ENCODE measurements around the gene CACNA2D2. TPM values are rescaled to one million over a fixed set of nuclear protein-coding genes. Genes with fewer than 3 reads are reported as not detected.

The CACNA2D2 gene
- total RNA-seq, 1 donor from 2014 or later = 0.24 TPM

- DNase-seq (ENCODE audit: low spot score) = no peak
Measured at GRCh38 chr3:50327129-50327528, 176.3 kb downstream of the CACNA2D2 start.

- no peak for DNase-seq (ENCODE audit: low spot score)
Measured at GRCh38 chr3:50326182-50326541, 177.3 kb downstream of the CACNA2D2 start.

GRCh38 chr3:50325497-50326181 lies 177.8 kb downstream of the CACNA2D2 start:
- no peak for DNase-seq (ENCODE audit: low spot score)

DNA sequence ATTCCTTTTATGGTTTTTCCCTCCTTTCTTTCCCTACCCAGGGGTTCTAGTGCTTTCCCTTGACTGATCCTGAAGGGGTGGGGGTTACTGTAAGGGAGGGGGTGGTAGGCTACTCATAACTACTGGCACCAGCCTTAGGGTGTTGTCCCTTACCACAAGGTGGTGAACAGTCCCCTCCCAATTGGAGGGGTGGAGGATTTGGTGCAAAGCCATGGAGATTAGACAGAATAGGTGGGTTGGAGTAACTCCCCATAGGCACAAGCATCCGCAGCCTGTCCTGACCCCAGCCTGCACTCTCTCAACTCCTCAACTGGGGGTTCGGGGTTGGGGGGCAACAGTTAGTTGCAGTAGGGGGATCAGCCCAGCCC lies 178.3 kb downstream of the CACNA2D2 start:
- no peak for DNase-seq (ENCODE audit: low spot score)

DNA sequence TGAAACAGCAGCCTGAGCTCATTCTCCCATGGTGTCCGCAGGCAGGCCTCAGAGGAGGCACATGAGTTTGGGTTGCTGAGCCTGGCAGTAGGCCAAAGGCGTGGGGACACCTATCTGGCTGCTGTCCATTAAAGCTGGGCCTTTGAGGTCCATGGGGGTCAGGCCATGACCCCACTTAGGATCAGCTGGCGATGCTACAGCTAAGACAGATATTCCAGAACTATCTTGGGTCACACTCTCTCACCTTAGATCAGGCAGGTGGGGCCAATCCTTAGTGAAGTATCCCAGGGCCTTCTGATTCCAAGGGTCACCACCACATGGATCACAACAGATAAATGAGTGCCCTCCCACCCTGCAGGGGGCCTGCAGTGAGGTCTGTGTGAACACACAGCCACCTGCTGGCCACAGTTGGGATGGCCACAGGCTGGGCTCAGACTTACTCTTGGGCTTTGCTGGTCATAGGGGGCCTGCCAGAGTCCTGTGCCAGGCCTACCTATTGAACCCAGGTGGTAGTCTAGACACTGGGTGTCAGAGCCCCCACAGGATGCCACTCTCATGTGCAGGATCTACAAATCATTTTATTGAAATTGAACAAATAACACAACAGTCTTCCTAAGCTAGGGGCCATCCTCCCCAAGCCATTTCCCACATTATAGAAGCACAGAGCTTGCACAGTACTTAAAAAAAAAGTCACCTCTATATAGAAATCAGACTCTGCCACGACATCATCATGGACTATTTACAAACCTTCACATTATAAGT lies 178.9 kb downstream of the CACNA2D2 start:
- DNase-seq (ENCODE audit: low spot score) = peak; percentile 65

DNA sequence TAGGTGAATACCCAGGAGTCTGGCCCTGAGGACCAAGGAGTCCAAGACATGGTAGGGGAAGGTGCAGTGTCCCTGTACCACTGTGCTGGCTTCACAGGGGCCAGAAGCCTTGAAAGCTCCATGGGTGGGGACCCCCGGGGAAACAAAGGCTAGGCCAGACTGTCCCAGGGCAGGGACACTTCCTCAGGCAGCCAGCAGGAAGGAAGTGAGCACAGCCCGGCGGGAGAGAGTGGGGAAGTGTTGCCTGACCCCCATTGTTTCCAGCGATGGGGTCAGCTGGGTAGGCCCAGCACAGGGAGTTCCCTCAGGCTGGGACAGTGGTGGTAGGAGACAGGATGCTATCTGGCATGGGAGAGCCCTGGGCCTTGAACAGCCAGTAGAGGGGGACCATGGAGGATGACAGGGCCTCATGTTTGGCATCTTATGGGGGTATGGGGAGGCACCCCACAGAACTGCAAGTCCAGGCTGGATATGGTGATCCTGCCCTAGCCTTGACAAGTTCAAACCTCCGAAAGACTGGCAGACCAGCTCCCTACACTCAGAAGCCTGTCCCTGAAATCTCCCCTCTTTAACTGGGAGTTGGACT lies 179.7 kb downstream of the CACNA2D2 start:
- DNase-seq (ENCODE audit: low spot score) = no peak

GRCh38 chr3:50323092-50323600 lies 180.3 kb downstream of the CACNA2D2 start:
- no peak for DNase-seq (ENCODE audit: low spot score)

DNA sequence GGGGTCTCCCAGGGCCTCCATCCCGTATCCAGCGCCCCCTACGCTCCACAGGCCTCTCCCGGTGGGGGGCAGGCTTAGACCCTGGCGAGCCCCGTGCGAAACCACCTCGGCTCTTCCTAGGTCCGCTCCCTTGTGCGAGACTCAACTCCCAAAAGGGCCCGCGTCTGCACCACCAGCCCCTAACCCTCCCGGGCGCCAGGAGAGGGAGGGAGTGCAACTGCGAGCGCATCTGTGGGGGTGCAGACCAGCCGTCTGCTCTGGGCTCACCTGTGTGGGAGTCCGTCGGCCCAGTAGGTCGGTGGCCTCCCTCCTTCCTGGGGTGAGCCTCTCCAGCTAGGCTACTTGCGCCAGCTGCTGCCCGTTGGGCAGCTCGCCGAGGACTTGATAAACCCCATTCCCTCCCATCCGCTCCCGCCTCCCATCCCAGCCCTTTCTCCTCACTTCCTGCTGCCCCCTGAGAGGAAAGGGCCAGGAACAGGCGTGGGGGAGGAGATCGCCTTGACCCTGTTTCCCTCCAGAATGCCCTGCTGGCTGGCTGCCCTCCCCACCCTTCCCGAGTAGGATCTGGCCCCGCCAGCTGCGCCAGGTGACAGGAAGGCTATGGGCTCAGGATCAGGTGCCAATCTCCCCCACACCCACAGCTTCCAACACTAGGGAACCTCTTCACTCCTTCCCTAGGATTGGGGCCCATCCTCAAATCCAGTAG lies 180.9 kb downstream of the CACNA2D2 start, which contains the start of gene HYAL2:
Gene HYAL2, minus strand, starts transcription at position 360 of the 706 bp plus-strand sequence. CDS start 2,256 bp downstream, outside the sequence.
- DNase-seq (ENCODE audit: low spot score) = no peak

GRCh38 chr3:50322115-50322385 lies 181.4 kb downstream of the CACNA2D2 start:
- DNase-seq (ENCODE audit: low spot score) = no peak

DNA sequence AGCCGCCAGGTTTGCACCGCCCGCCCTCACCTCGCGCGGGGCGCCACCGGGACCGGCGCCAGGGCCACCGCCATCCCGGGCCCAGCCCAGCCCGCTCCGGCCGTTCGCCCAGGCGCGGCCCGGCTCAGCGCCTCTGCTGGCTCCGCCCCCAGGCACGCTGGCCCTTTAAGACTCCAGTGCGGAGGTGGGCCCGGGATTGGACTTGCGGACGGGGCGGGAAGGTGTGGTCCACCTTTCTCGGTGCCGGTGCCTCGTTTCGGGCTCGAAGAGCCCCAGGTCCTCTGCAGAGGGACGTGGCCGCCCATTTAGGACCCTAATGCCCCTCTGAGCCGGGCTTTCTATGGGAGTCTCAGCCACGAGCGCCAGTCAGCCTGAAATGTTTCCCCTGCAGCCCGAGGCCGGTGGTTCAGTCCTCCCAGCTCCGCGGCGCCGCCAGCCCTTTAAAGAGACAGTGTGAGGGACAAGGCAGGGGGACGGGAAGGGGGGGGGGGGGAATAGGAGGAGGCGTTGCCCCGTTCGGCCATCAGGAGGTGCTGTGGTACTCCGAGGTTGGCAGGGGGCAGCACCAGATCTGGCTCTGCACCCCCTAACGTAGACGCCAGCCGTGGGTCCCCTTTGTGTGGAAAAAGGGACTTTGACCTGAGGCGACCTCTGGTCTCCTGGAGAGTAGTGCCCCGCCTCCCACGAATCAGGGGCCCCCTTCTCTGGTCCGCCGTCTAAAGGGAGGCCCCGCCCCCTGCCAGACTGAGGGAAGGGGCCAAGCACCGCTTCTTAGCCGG lies 181.9 kb downstream of the CACNA2D2 start:
- peak; percentile 95 for DNase-seq (ENCODE audit: low spot score)

DNA sequence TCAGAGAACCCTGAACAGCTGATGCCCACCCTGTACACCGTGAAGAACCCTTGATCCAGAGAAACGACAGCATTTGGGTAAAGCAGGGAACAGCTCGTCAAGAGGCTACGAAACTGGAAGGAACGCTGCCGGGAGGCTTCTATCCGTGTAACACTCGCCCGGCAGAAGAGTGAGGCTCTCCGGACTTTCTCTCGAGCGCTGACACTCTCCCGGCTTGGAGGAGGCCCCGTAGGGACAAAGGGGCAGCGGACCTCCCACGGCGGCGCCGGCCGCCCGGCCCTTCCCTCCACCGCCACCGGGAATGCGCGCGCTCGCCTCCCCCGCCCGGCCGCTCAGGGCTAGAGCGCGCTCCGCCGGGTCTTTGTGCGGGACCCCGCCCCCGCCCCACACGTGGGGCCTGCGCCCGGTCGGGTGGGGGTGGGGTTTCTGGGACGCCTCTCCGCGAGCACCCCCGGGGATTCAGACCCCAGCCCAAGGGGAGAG lies 182.5 kb downstream of the CACNA2D2 start:
- DNase-seq (ENCODE audit: low spot score) = peak; percentile 86

- DNase-seq (ENCODE audit: low spot score) = no peak
Measured at GRCh38 chr3:50319894-50320625, 183.4 kb downstream of the CACNA2D2 start.

- no peak for DNase-seq (ENCODE audit: low spot score)
Measured at GRCh38 chr3:50319181-50319893, 184.1 kb downstream of the CACNA2D2 start.

DNA sequence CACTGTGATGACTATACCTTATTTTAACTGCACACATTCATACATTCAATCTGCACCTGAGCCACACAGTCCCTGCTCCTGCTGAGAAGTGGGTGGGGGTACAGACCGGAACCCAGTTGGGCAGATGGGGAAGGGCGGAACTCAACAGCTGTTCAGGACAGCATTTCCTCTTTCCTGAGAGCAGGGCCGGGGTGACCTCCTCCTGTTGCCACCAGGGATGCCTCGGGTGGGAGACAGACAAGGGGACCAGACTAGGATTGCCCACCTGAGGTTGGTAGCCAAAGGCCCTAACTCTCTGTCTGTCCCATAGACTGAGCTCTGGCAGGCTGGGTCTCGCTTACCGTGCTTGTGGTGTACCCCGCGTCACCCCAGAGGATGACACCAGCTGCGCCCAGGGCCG lies 184.8 kb downstream of the CACNA2D2 start:
- DNase-seq (ENCODE audit: low spot score) = no peak

- no peak for DNase-seq (ENCODE audit: low spot score)
Measured at GRCh38 chr3:50318163-50318562, 185.3 kb downstream of the CACNA2D2 start.

- no peak for DNase-seq (ENCODE audit: low spot score)
Measured at GRCh38 chr3:50317300-50317699, 186.1 kb downstream of the CACNA2D2 start.

DNA sequence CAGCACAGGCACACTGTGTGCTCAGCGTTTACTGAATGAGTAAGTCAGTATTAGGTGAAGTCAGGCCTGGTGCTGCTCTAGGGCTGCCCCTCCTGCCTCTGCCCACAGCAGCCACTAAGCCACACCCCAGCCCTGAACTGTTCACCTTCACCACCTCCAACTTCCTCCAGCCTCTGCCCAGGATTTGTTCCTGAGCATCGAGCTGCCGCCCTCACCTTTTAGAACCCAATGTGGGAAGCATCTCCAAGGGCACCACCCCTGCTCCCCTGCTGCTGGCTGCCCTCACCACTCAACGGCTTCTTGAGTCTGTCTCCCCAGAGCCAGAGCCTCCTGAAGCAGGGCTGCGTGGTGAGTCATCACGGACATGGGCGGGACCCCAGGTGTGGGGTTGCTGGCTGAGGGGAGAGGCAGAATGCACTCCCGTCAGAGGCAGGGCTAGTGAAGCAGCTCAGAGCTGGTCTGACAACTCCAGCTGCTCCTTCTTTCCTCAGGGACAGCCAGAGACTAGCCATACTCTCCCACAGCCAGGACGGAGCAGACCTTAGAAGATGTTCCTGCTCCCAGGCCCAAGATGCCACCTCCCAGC lies 186.7 kb downstream of the CACNA2D2 start:
- peak; percentile 71 for DNase-seq (ENCODE audit: low spot score)

- no peak for DNase-seq (ENCODE audit: low spot score)
Measured at GRCh38 chr3:50314816-50315215, 188.6 kb downstream of the CACNA2D2 start.

- DNase-seq (ENCODE audit: low spot score) = no peak
Measured at GRCh38 chr3:50314342-50314741, 189.1 kb downstream of the CACNA2D2 start.

Measured in umbilical cord (tissue), 2 donors.